ENCODE measurements around the gene SLC2A3.
"Not testable (repeated sequence)": the region's sequence is repeated elsewhere in the genome, so short reads cannot be mapped to it uniquely, and the experiment has no call there.

DNA sequence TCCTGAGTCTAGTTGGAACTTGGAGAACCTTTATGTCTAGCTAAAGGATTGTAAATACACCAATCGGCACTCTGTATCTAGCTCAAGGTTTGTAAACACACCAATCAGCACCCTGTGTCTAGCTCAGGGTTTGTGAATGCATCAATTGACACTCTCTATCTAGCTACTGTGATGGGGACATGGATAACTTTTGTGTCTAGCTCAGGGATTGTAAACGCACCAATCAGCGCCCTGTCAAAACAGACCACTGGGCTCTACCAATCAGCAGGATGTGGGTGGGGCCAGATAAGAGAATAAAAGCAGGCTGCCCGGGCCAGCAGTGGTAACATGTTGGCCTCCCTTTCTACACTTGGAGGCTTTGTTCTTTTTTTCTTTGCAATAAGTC lies 54.3 kb downstream of the SLC2A3 start:
- TF ChIP-seq, protein P1, sequence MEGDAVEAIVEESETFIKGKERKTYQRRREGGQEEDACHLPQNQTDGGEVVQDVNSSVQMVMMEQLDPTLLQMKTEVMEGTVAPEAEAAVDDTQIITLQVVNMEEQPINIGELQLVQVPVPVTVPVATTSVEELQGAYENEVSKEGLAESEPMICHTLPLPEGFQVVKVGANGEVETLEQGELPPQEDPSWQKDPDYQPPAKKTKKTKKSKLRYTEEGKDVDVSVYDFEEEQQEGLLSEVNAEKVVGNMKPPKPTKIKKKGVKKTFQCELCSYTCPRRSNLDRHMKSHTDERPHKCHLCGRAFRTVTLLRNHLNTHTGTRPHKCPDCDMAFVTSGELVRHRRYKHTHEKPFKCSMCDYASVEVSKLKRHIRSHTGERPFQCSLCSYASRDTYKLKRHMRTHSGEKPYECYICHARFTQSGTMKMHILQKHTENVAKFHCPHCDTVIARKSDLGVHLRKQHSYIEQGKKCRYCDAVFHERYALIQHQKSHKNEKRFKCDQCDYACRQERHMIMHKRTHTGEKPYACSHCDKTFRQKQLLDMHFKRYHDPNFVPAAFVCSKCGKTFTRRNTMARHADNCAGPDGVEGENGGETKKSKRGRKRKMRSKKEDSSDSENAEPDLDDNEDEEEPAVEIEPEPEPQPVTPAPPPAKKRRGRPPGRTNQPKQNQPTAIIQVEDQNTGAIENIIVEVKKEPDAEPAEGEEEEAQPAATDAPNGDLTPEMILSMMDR (IDR thresholded peaks at IDR 0.05): not testable (repeated sequence)
- TF ChIP-seq POLR2A (IDR thresholded peaks at IDR 0.05): not testable (repeated sequence)
